Left cardiac atrium (tissue), 4 donors: ENCODE data around the gene ARFGEF3. TPM values are rescaled to one million over a fixed set of nuclear protein-coding genes. Genes with fewer than 3 reads are reported as not detected.
A peak's percentile ranks its signal among the peaks of the same experiment; 100 is the strongest.

Experiments
- ATAC-seq, 2 donors: fragments of 200-7000 bp; cut with Tn5 transposase; one replicate each; pipeline ENCODE4 v1.9.1; 2020; ENCODE audit warnings: mild to moderate bottlenecking in 2 of 2, moderate library complexity in 2 of 2
- DNase-seq: peaks from one replicate; pipeline ENCODE4 v3.0.0-alpha.2; 2020
- intact Hi-C, 2 donors: fragments of 100-400 bp; cut with DNase I; formaldehyde crosslinking; loops; one replicate each; pipeline versions ENCODE4 v1.14.1 to v1.15.1; 2022 to 2023
- total RNA-seq, 2 donors: library from RNA; stranded (reverse); fragmentation: NEBNext Ultra II Directional; extraction: Animal tissue kit (Norgen Biotek cat#: 25700); gene quantifications; one replicate each; pipeline ENCODE4 v1.2.1, GENCODE V29; 2021
- donor health status: DM: no; HTN: yes; CAD: no.
- donor health status: DM: no; HTN: yes; CAD: no; lungs with severe emphysema.
- donor health status: DM: yes; HTN: yes; CAD: no.
- donor health status: Dilated cardiomyopathy.

ARFGEF3 gene
- total RNA-seq, 2 donors from 2014 or later: 1.4 to 2.7 TPM

DNA sequence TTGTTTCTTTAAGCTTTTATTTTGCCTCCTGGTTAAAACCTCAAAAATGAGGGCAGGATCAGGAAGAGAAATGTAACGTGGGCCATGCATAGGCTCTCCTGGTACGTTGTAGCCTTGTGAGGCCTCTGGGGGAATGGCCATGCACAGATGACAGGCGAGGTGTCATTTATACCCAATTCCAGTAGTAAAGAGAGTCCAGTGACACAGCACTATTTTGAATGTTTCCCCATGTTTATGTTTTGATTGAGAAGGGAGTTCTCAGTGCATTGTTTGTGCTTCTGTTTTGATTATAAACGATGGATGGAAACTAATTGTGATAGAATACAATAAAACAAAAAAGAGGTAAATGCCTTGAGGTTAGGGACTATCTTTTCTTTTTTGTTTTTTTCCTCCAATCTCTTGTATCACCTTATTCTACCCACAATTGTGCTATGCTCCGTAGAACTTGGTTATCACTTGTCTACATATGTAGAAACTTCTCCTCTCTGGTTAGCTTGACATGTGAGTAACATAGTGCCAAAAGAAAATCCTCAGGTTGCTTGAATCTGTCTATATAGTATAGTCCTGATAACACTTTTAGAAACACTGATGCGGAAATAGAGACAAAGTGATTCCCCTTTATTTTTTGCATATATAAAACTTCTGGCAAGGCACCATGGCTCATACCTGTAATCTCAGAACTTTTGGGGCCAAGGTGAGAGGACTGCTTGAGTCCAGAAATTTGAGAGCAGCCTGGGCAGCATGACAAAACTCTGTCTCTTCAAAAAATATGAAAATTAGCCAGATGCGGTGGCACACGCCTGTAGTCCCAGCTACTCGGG is 209.1 kb downstream of the ARFGEF3 start:
- intact Hi-C loops: no loop called here
- no peak for DNase-seq
- no peak for ATAC-seq

DNA sequence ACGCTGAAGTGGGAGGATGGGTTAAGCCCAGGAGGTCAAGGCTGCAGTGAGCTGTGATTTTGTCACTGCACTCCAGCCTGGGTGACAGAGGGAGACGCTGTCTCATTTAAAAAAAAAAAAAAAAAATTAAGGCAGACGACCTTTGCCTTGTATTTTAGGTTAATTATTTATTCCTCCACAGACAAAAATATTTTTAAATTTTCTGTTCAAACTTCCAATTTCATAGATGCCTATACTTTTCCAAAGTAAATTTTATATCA is 209.6 kb downstream of the ARFGEF3 start:
- intact Hi-C loops: no loop called here
- DNase-seq (no peak), ATAC-seq (no peak)

DNA sequence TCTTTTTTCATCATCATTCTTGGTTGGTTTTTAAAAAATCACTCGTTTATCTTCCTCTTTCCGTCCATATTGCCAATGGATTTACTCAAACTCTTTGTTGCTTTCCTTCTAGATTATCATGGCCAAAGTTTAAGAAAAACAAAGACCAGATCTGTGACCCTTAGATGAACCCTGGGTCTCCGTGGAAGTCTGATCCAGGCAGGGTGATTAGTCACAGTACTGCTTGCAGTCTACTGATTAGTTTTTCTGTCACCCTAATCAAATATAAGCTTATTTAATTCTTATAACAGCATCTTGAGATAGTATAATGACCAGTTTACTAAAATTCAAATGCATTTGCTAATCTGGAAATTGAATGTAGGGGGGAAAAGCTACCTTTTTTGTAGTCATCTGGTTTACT is 210.0 kb downstream of the ARFGEF3 start:
- intact Hi-C loops: no loop called here
- ATAC-seq (peak in 1 of 2 donors; percentile 25), DNase-seq (no peak)

DNA sequence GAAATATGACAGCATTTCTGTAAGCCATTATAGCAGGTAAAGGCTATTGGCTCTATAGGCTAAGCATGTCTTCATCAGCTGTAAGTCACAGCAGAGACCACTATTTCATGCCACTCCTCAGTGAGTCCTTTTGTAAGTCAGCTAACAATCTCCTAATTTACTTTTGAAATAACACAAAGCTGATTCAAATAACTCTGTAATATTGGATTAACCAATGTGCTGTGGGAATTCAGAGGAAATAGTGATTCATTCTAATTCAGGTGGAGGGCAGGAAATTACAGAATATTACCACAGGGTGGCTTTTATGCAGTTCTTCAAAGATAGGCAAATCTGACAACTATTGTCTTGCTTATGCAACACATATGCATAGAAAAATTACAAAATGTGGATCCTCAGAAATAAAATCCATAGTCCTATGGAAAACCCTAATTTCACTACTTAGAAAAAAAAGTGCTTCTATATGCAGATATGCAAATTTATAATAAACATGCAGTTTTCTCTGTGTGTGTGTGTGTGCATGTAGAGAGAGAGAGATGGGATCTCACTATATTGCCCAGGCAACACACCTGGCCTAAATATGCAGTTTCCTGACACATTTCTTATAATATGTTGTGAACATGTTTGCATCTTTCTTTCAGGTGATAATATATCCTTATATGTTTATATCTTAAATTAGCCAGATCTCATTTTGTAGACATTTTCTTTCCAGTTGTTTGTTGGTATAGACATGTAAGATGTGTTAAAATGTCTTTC is 211.1 kb downstream of the ARFGEF3 start:
- intact Hi-C loops: no loop called here
- no peak for DNase-seq
- ATAC-seq: no peak

DNA sequence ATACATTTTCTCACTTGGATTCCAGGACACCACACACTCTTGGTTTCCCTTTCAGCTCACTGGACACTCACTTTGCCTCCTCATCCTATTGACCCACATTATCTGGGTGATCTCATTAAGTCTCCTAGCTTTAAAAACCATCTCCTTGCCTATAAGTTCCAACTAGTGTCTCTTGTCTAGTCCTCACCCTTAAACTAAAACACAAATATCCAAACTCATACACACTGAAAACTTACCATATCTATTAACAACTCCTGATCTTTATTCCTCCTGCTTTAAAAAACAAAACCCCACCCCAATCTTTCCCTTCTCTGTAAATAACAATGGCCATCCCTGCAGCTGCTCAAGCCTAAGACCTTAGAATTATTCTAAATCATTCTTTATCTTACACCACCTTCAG is 212.5 kb downstream of the ARFGEF3 start:
- intact Hi-C loops: no loop called here
- no peak for DNase-seq
- ATAC-seq: no peak

DNA sequence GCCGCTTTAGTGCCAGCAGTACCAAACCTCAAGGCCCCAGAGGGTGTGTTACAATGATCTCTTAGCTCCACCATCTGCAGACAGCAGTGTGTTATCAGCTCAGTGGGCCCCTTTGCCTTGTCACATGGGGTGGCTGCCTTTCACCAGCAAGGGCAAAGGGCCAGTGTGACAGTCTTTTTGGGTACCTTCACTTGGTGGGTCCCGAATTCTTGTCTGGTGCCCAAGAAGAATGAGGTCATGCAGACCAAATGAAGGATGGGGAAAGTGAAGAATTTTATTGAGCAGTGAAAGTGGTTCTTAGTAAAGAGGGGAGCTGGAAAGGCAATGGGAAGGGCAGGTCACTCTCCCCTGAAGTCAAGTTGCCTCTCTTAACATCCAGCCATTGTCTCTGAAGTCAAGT is 213.1 kb downstream of the ARFGEF3 start:
- DNase-seq: no peak
- ATAC-seq: no peak
- intact Hi-C loops: no loop called here

DNA sequence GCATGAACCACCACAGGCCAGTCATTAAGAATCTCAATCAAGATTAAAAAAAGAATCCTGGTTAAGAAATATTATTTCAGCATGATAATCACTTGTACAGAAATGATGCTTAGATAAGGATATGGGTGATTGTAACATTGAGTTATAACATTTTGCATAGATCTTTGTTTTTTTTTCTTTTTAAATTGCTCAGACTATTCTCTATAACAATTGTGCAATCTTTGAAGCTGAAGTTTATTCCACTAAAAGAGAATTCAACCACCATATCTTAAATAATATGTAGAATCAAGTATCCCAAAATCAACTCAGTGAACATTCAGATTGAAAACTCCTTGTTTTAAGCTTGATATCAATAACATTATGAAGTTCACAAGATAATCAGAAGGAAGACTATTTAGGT is 215.3 kb downstream of the ARFGEF3 start:
- ATAC-seq (no peak), DNase-seq (no peak)
- intact Hi-C loops: no loop called here

DNA sequence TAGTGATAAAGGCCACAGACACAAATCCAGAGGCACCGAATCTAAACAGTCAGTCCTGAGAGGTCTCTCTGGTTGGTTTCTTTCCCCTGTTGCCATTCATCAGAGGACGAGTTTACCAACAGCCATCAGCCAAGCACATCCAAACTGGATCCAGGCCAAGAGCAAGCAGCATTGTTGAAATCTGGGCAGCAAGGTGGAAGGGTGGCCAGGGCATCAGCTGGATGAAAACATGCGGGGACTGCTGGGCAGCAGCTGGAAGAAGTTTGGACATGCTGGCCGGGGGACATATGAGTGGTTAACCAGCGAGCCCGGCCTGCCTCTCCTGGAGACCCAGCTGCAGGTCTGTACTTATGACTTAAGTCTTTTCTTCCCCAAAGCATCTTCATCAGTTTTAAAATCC is 216.1 kb downstream of the ARFGEF3 start, which contains the start of gene SMIM28:
Gene SMIM28, plus strand, starts transcription at position 62 of the 400 bp plus-strand sequence. Its CDS starts 168 bp downstream, at position 230.
- no peak for ATAC-seq
- intact Hi-C loops: no loop called here
- DNase-seq: no peak

DNA sequence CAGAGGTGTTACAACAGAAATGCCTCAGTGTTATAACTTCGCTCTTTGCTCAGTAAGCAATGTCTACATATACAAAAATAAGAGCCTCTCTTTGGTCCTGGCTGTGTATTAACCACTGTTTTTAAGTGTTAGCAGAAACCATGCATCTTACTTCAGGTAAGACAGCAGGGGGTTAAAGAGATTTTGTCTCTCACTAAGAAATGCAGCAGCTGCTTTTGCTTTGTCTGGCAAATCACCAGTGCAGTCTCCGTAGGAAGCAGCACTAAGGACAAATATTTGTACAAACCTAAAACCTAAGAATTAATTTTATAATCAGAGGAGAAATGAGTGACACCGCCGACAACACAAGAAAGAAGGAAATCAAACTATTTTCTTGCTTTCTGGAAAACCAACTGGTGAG is 216.7 kb downstream of the ARFGEF3 start:
- no peak for DNase-seq
- no peak for ATAC-seq
- intact Hi-C loops: no loop called here

DNA sequence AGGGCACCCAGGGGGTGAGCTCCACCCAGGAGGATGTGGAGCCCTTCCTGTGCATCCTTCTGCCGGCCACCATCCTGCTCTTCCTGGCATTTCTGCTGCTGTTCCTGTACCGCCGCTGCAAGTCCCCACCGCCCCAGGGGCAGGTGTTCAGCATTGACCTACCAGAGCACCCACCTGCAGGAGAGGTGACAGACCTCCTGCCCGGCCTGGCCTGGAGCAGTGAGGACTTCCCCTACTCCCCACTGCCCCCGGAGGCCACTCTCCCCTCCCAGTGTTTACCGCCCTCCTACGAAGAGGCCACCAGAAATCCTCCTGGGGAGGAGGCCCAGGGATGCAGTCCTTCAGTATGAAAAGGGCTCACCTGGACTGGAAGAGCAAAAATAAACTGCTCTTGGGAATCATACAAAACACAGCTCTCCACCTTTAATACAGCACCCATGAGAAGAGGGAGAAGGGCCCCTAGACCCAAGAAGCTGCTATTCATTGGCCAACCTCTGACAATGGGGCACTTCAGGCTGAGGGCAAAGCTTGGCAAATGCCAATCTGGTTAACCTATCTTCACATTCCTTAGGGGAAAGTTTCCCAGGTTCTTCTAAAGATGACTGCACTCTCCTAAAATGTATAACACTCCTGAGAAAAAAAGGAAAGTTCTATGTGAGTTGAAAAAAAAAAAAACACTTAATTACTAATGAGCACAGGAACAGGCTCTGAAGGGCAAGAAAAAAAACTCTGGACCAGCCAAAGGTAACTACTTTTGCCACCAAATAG is 220.9 kb downstream of the ARFGEF3 start:
- intact Hi-C loops: no loop called here
- no peak for DNase-seq
- no peak for ATAC-seq

DNA sequence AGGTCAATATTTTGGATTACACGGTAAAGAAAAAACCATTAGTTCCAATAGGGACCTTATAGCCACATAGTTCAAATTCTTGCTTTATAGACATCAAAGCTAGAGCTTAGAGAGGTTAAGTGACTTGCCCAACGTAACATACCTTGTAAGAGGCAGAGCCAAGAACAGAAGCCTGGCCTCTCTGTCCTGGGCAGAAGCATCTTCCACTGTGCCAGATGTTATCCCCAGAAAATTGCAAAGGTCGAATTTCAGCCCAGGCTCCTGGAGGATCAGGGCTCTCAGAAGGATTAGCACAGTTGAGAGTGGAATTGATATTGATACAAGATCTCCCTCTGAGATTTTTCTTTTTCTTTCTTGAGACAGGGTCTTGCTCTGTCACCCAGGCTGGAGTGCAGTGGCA is 222.0 kb downstream of the ARFGEF3 start:
- no peak for DNase-seq
- intact Hi-C loops: no loop called here
- no peak for ATAC-seq

DNA sequence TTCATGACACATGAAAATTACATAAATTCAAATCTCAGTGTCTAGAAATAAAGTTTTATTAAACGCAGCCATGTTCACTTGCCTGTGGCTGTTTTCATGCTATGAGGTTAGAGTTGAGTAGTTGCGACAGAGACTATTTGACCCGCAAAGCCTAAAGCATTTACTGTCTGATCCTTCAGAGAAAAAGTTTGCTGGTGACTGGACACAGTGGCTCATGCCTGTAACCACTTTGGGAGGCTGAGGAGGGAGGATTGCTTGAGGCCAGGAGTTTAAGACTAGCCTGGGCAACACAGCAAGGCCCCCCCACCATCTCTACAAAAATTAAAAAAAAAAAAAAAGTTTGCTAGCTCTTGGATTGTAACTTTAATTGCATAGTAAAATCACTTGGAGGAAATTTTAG is 225.2 kb downstream of the ARFGEF3 start:
- no peak for DNase-seq
- no peak for ATAC-seq
- intact Hi-C loops: no loop called here

DNA sequence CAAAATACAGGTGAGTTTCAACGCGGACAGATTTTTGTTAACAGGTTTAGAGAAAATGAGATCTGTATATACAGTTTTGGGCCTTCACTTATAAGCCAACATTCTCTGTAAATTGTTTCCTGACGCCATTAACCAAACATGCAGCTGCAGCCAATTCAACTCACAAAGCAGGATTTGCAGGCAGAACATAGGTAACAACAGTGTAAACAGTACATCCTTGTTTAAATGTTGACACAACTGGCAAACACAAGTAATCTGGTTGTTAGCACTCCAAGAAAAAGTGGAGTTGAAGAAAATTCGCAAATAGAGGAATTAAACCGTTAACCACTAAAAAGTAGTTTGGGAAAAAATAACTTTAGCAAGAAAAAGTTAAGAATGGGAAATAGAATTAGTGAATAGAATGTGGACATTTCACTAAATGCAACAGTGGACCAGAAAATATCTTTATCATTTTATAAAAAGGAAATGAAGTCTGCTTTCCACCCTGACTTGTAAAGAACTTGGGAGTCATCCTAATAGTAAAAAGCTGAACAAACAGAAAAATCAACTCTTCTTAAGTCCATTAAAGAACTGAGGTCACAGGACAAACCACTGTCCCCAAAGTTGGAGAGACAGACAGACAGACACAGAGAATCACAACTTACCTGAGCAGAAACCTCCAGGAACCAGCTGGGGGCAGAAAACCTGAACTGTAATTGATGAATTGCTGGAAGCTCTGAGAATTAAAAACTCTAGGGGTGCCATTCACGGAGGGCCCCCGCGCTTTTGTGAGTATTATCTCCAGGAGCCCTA is 226.0 kb downstream of the ARFGEF3 start:
- intact Hi-C loops: no loop called here
- DNase-seq: no peak
- no peak for ATAC-seq

DNA sequence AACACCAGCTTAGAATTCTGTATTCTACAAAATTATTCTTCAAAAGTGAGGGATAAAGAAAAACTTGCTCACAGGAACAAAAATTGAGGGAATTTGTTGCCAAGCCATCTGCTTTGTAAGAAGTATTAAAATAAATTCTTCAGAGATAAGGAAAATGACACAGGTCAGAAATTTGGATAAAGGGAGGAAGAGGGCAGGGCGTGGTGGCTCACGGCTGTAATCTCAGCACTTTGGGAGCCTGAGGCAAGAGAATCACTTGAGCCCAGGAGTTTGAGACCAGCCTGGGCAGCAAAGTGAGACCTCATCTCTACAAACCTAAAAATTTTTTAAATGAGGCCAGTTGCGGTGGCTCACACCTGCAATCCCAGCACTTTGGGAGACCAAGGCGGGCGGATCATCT is 227.8 kb downstream of the ARFGEF3 start:
- intact Hi-C loops: no loop called here
- no peak for ATAC-seq
- no peak for DNase-seq

Other genes with a start within 250 kb of the ARFGEF3 start
- 10 to 100 TPM; 36.7 to 45.6 TPM for gene PERP, start 54.5 kb upstream of the ARFGEF3 start, total RNA-seq
- not detected for gene PBOV1, start 56.6 kb downstream of the ARFGEF3 start, total RNA-seq
- not detected for gene SMIM28, start 216.0 kb downstream of the ARFGEF3 start, total RNA-seq
- gene HEBP2, start 242.3 kb downstream of the ARFGEF3 start, total RNA-seq: 100 to 1,000 TPM in 1 of 2 donors, 10 to 100 TPM in 1; 84.9 to 111 TPM